K562 (cell line): Measurements from ENCODE around the gene CENPA. TPM values are rescaled to one million over a fixed set of nuclear protein-coding genes. Genes with fewer than 3 reads are reported as not detected.
A peak's percentile ranks its signal among the peaks of the same experiment; 100 is the strongest.

Source experiments
- CBX1 ChIP-seq: sonication (generic); IDR thresholded peaks from 2 replicates; pipeline ENCODE4 v1.6.1; 2016; ENCODE audit warnings: antibody characterized with exemption, low read depth, mild to moderate bottlenecking
- CCNT2 ChIP-seq: IDR thresholded peaks from 2 replicates; pipeline ENCODE4 v1.6.1; 2011; ENCODE audit warnings: borderline replicate concordance, low read depth, mild to moderate bottlenecking, moderate library complexity, mixed read lengths, low read length; ENCODE audit not compliant: insufficient read length; ENCODE audit errors: extremely low read depth
- CEBPZ ChIP-seq: fragments of 150-350 bp; IDR thresholded peaks from 2 replicates; pipeline ENCODE4 v1.6.1; 2014; ENCODE audit warnings: low read depth, mild to moderate bottlenecking, low read length, borderline replicate concordance
- CHD7 ChIP-seq: fragments of 200-600 bp; sonication (generic); IDR thresholded peaks from one replicate; pipeline ENCODE4 v1.6.1; 2012; ENCODE audit warnings: mild to moderate bottlenecking, low read depth, low read length, inconsistent platforms
- FOXJ3 ChIP-seq: sonication (generic); formaldehyde crosslinking; IDR thresholded peaks from 2 replicates; pipeline ENCODE4 v1.4.0; 2020; ENCODE audit warnings: mild to moderate bottlenecking, missing genetic modification reagents
- HLTF ChIP-seq: fragments of 450-650 bp; IDR thresholded peaks from 2 replicates; pipeline ENCODE4 v1.6.1; 2016
- MBD2 ChIP-seq: sonication (generic); IDR thresholded peaks from 2 replicates; pipeline ENCODE4 v1.6.1; 2016; ENCODE audit warnings: low read depth, borderline replicate concordance
- NEUROD1 ChIP-seq: fragments of 150-350 bp; IDR thresholded peaks from 2 replicates; pipeline ENCODE4 v1.6.1; 2014; ENCODE audit warnings: borderline replicate concordance, low read length, low read depth; ENCODE audit not compliant: partially characterized antibody
- PML ChIP-seq: IDR thresholded peaks from 2 replicates; pipeline ENCODE4 v1.6.1; 2012; ENCODE audit warnings: low read length, inconsistent platforms
- PRPF4 ChIP-seq: fragments of 200-400 bp; formaldehyde crosslinking; IDR thresholded peaks from one replicate; pipeline ENCODE4 v1.6.1; 2017; ENCODE audit warnings: low read length, low read depth, mild to moderate bottlenecking; ENCODE audit not compliant: insufficient read depth, poor library complexity, severe bottlenecking
- SREBF1 ChIP-seq: fragments of 150-350 bp; IDR thresholded peaks from 2 replicates; pipeline ENCODE4 v1.6.1; 2014; ENCODE audit warnings: antibody characterized with exemption, low read depth, low read length, borderline replicate concordance
- TGIF2 ChIP-seq: sonication (generic); formaldehyde crosslinking; IDR thresholded peaks from 2 replicates; pipeline ENCODE4 v1.8.1; 2022; ENCODE audit warnings: mild to moderate bottlenecking, missing genetic modification reagents, moderate library complexity
- polyA plus RNA-seq, 8 experiments: library from polyadenylated mRNA; depleted of rRNA in 4 of 8; stranded (reverse) in 5 of 8; unstranded in 3 of 8; fragments of >200 nt; fragmentation: Nextera tagmentation in 2 of 8; fragmentation: Illumina TruSeq in 1 of 8; extraction: Ambion mirVana in 2 of 8; extraction: Trizol in 1 of 8; gene quantifications; 2 replicates each; pipeline versions ENCODE4 v1.2.1 to v1.2.3, GENCODE V29; 2011 to 2014; ENCODE audit warnings: inconsistent platforms in 1 of 8, missing spikeins in 1 of 8
- total RNA-seq, 7 experiments: library from RNA; depleted of rRNA in 6 of 7; stranded (reverse); fragments of >200 nt in 6 of 7; fragmentation: Illumina TruSeq in 2 of 7; extraction: Trizol in 2 of 7; gene quantifications; 2 replicates each; pipeline versions ENCODE4 v1.2.1 to v1.2.3, GENCODE V29; 2011 to 2021; ENCODE audit warnings: low replicate concordance in 1 of 7

Gene CENPA
- total and polyA plus RNA-seq, 9 of the 15 experiments (the other 6 are each of a cell fraction or from before 2014, with no cell fraction given): 11.3 to 61.7 (median 44.7) TPM

- TF ChIP-seq CBX1 (peak; percentile 88; the same call in 1 of the 2 replicates), MBD2 (peak; percentile 99), SREBF1 (0 out of 2 replicates have a peak, but pooled peaks have one; percentile 20), CCNT2 (peak; percentile 51), CEBPZ (peak; percentile 96), FOXJ3 (no peak), TGIF2 (CRISPR knock-in tag) (no peak), PML (peak; percentile 53), CHD7 (no peak), PRPF4 (peak; percentile 29), NEUROD1 (peak; percentile 99), HLTF (no peak)
Observed at GRCh38 chr2:26785431-26786206, at the start of gene CENPA (continued).
